ENCODE data around the gene BCHE. TPM values are rescaled to one million over a fixed set of nuclear protein-coding genes. Genes with fewer than 3 reads are reported as not detected.

The BCHE gene
- total RNA-seq, 4 donors from 2014 or later: 9.7 to 252 (median 33.4) TPM

- H3K4me1 ChIP-seq: no peaks in the 10 kb centered on the region
- no peaks in the 10 kb centered on the region for H3K27me3 ChIP-seq
- no peak for DNase-seq
- peak overlapping the region in 1 of 2 donors; percentile 20 for H3K4me3 ChIP-seq
- TF ChIP-seq CTCF (IDR thresholded peaks at IDR 0.05) (no peak), POLR2A (IDR thresholded peaks at IDR 0.05) (no peak)
- H3K27ac ChIP-seq: peak overlapping the region; percentile 31 to 53
- H3K9me3 ChIP-seq: no peaks in the 10 kb centered on the region
- no peaks in the 10 kb centered on the region for H3K36me3 ChIP-seq
- intact Hi-C loops (cut with DNase I; ENCODE audit: low total_unique reads): no loop called here
Measured at GRCh38 chr3:165805946-165806561, 31.2 kb downstream of the BCHE start.

GRCh38 chr3:165803471-165803870, 33.8 kb downstream of the BCHE start:
- Histone ChIP-seq H3K36me3 (no peaks in the 10 kb centered on the region), H3K4me3 (no peak overlapping the region), H3K27me3 (no peaks in the 10 kb centered on the region), H3K4me1 (peaks cover 0 to 2% of the 10 kb centered on the region in 2 donors), H3K9me3 (no peaks in the 10 kb centered on the region), H3K27ac (no peak overlapping the region)
- no peak for TF ChIP-seq POLR2A (IDR thresholded peaks at IDR 0.05)
- no peak for DNase-seq
- intact Hi-C loops (cut with DNase I; ENCODE audit: low total_unique reads): no loop called here

GRCh38 chr3:165800970-165801369, 36.3 kb downstream of the BCHE start:
- TF ChIP-seq POLR2A (IDR thresholded peaks at IDR 0.05) (no peak), CTCF (IDR thresholded peaks at IDR 0.05) (no peak)
- H3K36me3 ChIP-seq: no peaks in the 10 kb centered on the region
- intact Hi-C loops (cut with DNase I; ENCODE audit: low total_unique reads): no loop called here
- DNase-seq: no peak
- H3K27me3 ChIP-seq: no peaks in the 10 kb centered on the region
- no peak overlapping the region for H3K27ac ChIP-seq
- no peak overlapping the region for H3K4me3 ChIP-seq
- H3K9me3 ChIP-seq: no peaks in the 10 kb centered on the region
- peaks cover 0 to 8% of the 10 kb centered on the region in 2 donors for H3K4me1 ChIP-seq

GRCh38 chr3:165799026-165799425, 38.2 kb downstream of the BCHE start:
- no peaks in the 10 kb centered on the region for H3K36me3 ChIP-seq
- no peak for TF ChIP-seq CTCF (IDR thresholded peaks at IDR 0.05)
- TF ChIP-seq POLR2A (IDR thresholded peaks at IDR 0.05): no peak
- intact Hi-C loops (cut with DNase I; ENCODE audit: low total_unique reads): no loop called here
- H3K4me1 ChIP-seq: peaks cover 0 to 8% of the 10 kb centered on the region in 2 donors
- no peak overlapping the region for H3K4me3 ChIP-seq
- H3K27me3 ChIP-seq: no peaks in the 10 kb centered on the region
- no peak overlapping the region for H3K27ac ChIP-seq
- no peak for DNase-seq
- H3K9me3 ChIP-seq: no peaks in the 10 kb centered on the region

GRCh38 chr3:165797551-165797950, 39.7 kb downstream of the BCHE start:
- H3K9me3 ChIP-seq: no peaks in the 10 kb centered on the region
- no peak overlapping the region for H3K27ac ChIP-seq
- no peaks in the 10 kb centered on the region for H3K36me3 ChIP-seq
- TF ChIP-seq POLR2A (IDR thresholded peaks at IDR 0.05) (no peak), CTCF (IDR thresholded peaks at IDR 0.05) (no peak)
- H3K27me3 ChIP-seq: no peaks in the 10 kb centered on the region
- peaks cover 0 to 8% of the 10 kb centered on the region in 2 donors for H3K4me1 ChIP-seq
- DNase-seq: peak in 1 of 2 donors; percentile 32
- H3K4me3 ChIP-seq: no peak overlapping the region
- intact Hi-C loops (cut with DNase I; ENCODE audit: low total_unique reads): no loop called here

Measured in uterus (tissue), 4 donors.